Measurements from ENCODE around the gene FOXD4L3.
"Not testable (repeated sequence)": the region's sequence is repeated elsewhere in the genome, so short reads cannot be mapped to it uniquely, and the experiment has no call there.

The FOXD4L3 gene

GRCh38 chr9:68351689-68352088 is 49.0 kb downstream of the FOXD4L3 start:
- not testable (repeated sequence) for DNase-seq (ENCODE audit: low spot score)

Measured in iPS-NIHi11 (cell line).